ENCODE results near the gene SLC9C2.
"Not testable (repeated sequence)": the region's sequence is repeated elsewhere in the genome, so short reads cannot be mapped to it uniquely, and the experiment has no call there.

Gene SLC9C2

DNA sequence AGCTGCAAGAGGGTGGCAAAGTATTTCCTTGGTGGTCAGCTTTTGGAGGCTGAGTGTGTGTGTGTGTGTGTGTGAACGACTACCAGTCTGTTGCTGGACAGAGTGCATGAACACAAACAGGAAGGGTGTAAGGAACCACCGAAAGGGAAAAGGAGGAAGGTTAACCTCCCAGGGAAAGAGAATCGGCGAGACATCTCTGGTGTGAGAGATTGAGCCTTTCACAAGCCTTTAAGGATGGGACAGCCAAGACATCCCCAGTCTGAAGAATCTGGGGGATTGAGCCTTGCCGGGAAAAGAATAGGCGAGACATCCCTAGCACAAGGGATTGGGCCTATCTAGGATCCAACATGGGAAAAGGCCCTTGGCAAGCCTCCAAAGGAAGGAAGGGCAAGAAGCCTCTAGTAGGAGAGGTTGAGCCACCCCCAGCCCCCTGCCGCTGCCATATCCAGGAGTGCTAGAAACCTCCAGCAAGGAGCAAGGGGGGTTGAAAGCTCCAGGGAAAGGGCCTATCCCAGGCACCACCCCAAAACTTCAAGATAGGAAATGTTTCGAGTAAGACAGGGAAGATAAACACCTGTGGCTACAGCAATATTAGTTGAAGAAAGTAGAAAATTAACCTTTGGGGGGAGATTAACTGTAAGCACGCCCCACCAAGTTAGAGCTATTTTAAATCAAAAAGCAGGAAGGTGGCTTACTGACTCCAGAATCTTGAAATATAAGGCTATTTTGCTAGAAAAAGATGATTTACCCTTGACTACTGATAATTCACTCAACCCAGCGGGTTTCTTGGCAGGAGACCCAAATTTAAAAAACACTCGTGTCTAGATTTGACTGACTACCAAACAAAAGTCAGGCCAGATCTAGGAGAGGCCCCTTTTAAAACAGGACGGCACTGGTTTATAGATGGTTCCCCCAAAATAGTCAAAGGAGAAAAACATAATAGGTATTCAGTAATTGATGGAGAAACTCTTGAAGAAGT is 35.5 kb upstream of the SLC9C2 start:
- no peak overlapping the region for H3K4me3 ChIP-seq (ENCODE audit: low read depth, low read length)
- no peak for DNase-seq (ENCODE audit: low read depth)
- in situ Hi-C loops (cut with HindIII; ENCODE audit: low sequenced_read_pairs), result no loop called here
- TF ChIP-seq, protein P1, sequence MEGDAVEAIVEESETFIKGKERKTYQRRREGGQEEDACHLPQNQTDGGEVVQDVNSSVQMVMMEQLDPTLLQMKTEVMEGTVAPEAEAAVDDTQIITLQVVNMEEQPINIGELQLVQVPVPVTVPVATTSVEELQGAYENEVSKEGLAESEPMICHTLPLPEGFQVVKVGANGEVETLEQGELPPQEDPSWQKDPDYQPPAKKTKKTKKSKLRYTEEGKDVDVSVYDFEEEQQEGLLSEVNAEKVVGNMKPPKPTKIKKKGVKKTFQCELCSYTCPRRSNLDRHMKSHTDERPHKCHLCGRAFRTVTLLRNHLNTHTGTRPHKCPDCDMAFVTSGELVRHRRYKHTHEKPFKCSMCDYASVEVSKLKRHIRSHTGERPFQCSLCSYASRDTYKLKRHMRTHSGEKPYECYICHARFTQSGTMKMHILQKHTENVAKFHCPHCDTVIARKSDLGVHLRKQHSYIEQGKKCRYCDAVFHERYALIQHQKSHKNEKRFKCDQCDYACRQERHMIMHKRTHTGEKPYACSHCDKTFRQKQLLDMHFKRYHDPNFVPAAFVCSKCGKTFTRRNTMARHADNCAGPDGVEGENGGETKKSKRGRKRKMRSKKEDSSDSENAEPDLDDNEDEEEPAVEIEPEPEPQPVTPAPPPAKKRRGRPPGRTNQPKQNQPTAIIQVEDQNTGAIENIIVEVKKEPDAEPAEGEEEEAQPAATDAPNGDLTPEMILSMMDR (IDR thresholded peaks at IDR 0.05; ENCODE audit: low read depth, low read length, missing control alignments), result no peak

DNA sequence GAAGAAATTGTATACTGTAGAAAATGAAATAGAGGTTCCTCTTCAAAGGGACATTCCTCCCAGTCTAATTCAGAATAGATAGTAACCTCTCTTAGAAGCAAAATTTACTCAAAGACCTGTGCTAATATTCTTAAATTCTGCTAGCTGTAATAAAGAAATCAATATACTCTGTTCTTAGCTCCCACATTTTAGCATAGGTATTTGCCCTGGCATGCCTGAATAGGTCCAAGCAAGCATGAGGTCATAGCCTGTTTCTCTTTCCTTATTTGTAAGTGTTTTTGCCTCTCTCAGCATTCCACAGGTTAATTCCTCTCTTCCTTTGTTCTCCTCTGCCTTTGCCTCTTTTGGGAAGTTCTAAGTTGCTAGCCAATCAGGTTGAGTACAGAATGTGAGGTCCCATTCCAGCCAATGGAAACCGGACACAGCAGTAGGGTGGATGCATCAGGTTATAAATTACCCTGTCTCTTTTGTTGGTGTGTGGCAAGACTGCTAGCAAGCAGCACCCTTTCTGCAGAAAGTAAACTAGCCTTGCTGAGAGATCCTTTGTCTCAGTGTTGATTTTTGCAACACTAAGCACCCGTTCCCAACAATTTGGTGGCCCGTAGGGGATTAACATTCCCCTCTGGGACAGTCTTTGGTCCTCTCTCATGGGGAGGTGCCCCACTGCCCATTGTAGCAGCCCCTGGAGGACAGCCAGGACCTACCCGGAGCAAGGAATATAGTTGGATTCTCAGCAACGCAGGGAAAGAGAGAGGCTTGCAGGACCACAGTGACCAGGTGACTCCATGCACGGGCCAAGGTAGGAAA is 34.6 kb upstream of the SLC9C2 start:
- in situ Hi-C loops (cut with HindIII; ENCODE audit: low sequenced_read_pairs), result not testable (repeated sequence)

DNA sequence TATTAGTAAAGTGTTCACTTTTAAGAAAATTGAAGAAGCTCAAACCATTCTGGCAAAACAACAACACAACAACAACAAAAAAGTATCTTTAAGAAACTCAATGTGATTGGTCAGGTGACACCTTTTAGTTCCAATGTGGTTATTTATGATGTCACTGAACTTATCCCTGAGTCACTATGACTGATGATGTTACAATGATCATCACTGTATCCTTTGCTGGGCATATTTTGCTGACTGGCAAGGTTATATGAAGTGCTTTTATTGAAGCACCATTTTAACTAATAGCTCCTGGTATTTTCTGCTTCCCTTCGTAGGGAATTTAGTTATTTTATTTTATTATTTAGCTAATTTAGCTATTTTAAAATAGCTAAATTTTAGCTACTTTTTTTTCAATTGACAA is 32.2 kb upstream of the SLC9C2 start, which contains the start of gene TEX50:
Gene TEX50, plus strand, starts transcription at position 223 of the 400 bp plus-strand sequence. CDS start 184 bp downstream, outside the sequence.
- in situ Hi-C loops (cut with HindIII; ENCODE audit: low sequenced_read_pairs), result no loop called here
- no peak for DNase-seq (ENCODE audit: low read depth)
- TF ChIP-seq, protein P1 (IDR thresholded peaks at IDR 0.05; ENCODE audit: low read depth, low read length, missing control alignments), result no peak
- no peak within 1 kb of the TSS for H3K4me3 ChIP-seq (ENCODE audit: low read depth, low read length)

More for the DNA sequence above, 34.6 kb upstream of the SLC9C2 start:
- not testable (repeated sequence) for DNase-seq (ENCODE audit: low read depth); H3K4me3 ChIP-seq (ENCODE audit: low read depth, low read length)

DNA sequence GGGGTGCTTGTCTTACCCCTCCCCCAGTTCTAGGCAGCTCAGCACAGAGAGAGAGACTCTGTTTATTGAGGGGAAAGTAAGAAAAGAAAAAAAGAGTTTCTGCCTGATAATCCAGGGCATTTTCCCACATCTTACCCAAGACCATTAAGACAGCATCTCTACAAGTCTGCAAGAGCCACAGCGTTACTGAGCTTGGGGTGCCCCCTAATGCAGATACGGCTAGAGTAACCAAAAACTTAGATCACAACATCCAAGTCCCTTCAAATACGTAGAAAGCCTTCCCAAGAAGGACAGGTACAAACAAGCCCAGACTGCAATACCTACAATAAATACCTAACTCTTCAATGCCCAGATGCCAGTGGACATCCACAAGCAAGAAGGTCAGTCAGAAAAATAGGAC is 26.0 kb upstream of the SLC9C2 start:
- no peak overlapping the region for H3K4me3 ChIP-seq (ENCODE audit: low read depth, low read length)
- no peak for DNase-seq (ENCODE audit: low read depth)
- TF ChIP-seq, protein P1 (IDR thresholded peaks at IDR 0.05; ENCODE audit: low read depth, low read length, missing control alignments), result no peak
- in situ Hi-C loops (cut with HindIII; ENCODE audit: low sequenced_read_pairs), result no loop called here

DNA sequence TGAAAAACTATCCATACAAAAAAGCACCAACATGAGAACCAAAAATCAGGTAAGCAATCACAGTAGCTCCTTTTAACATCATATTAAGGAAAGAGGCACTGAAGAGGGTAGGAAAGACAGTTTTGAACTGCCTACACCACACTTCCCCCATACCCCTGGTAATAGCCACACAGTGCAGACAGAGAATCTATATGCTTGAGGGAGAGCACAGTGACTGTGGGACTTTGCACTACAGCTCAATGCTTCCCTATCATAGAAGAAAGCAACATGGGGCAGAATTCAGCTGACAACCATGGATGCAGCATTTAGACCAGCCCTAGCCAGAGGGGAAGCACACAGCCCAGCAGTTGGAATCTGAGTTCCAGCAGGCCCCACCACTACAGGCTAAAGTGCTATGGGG is 24.4 kb upstream of the SLC9C2 start:
- TF ChIP-seq, protein P1 (IDR thresholded peaks at IDR 0.05; ENCODE audit: low read depth, low read length, missing control alignments), result no peak
- no peak for DNase-seq (ENCODE audit: low read depth)
- H3K4me3 ChIP-seq (ENCODE audit: low read depth, low read length), result no peak overlapping the region
- in situ Hi-C loops (cut with HindIII; ENCODE audit: low sequenced_read_pairs), result no loop called here

DNA sequence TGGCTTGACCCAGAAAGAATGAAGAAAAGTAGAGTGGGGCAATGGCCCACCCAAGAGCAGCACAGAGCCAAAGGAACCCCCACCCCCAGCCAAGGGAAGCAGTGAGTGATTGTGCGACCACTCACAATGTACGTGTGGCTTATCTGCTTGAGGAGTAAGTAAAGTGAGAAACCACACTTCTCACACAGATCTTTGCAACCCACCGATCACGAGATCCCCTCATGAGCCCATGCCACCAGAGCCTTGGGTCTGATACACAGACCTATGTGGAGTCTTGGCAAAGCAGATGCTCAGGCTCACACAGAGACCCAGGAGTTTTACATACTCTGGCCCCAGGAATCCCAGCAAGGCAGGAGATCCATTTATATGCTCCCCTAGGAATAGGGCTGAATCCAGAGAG is 14.0 kb upstream of the SLC9C2 start:
- TF ChIP-seq, protein P1 (IDR thresholded peaks at IDR 0.05; ENCODE audit: low read depth, low read length, missing control alignments), result no peak
- H3K4me3 ChIP-seq (ENCODE audit: low read depth, low read length), result no peak overlapping the region
- in situ Hi-C loops (cut with HindIII; ENCODE audit: low sequenced_read_pairs), result no loop called here
- DNase-seq (ENCODE audit: low read depth), result no peak

DNA sequence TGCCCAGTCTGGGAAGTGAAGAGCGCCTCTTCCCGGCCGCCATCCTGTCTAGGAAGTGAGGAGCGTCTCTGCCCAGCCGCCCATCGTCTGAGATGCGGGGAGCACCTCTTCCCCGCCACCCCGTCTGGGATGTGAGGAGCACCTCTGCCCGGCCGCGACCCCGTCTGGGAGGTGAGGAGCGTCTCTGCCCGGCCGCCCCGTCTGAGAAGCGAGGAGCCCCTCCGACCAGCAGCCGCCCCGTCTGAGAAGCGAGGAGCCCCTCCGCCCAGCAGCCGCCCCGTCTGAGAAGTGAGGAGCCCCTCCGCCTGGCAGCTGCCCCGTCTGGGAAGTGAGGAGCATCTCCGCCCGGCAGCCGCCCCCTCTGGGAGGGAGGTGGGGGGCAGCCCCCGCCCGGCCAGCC is 10.2 kb upstream of the SLC9C2 start:
- H3K4me3 ChIP-seq (ENCODE audit: low read depth, low read length); DNase-seq (ENCODE audit: low read depth); in situ Hi-C loops (cut with HindIII; ENCODE audit: low sequenced_read_pairs): not testable (repeated sequence)

Measured in astrocyte of the cerebellum (primary cell).